ENCODE data around the gene SOX2. TPM values are rescaled to one million over a fixed set of nuclear protein-coding genes. Genes with fewer than 3 reads are reported as not detected.

The SOX2 gene
- total and polyA plus RNA-seq, 2 donors (not counting 1 experiment from before 2014, with no cell fraction given) = not detected

DNA sequence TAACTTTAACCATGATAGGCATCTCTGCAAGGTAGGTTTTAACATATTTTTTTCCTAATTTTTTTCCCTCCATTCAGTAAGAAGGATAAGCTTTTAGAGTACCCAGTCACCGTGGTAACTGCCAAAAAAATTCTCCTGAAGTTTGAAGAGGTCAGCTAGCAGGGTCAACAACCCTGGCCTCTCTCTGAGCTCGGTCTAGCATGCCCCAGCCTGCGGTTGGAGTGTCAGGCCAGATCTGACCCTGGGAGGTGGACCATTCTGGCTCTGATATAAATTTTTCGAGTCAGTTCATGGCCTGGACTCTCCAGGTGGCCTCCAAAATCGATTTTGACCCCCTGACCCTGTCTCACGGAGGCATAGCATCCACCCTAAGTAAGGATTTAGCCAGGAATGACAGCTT lies 29.7 kb downstream of the SOX2 start:
- no peak overlapping the region for H3K4me3 ChIP-seq (ENCODE audit: control extremely low read depth in 1 of 5, extremely low read depth in 1 of 5, insufficient read depth in 1 of 5, low read depth in 2 of 5, low read length in 4 of 5)
- H3K4me2 ChIP-seq (replicated peaks; ENCODE audit: low read depth, low read length, poor library complexity, severe bottlenecking) = no peak overlapping the region
- Mint-ChIP-seq H3K4me1 (no peaks in the 10 kb centered on the region), H3K4me3 (no peak overlapping the region), H3K9me3 (ENCODE audit: insufficient read depth) (no peaks in the 10 kb centered on the region), H3K27ac (no peak overlapping the region), H3K27me3 (peaks cover 3% of the 10 kb centered on the region)
- ATAC-seq (ENCODE audit: low read depth) (no peak), DNase-seq (no peak)
- 63% methylated on average over 5 of the region's 6 CpGs for WGBS (ENCODE audit: insufficient coverage)
- H3K79me2 ChIP-seq (ENCODE audit: control insufficient read depth, insufficient read depth, low read length) = no peaks in the 10 kb centered on the region
- peaks cover 0 to 1% (median 0%) of the 10 kb centered on the region in 3 donors for H3K9me3 ChIP-seq (ENCODE audit: control extremely low read depth in 1 of 3, control insufficient read depth in 2 of 3, insufficient read depth in 1 of 3, low read length in 2 of 3)
- no peak overlapping the region for H2AFZ ChIP-seq (ENCODE audit: insufficient read depth, low read depth, low read length, poor library complexity, severe bottlenecking)
- no peaks in the 10 kb centered on the region for H3K36me3 ChIP-seq (replicated peaks in 1 of 2; ENCODE audit: control extremely low read depth in 1 of 2, control insufficient read depth in 1 of 2, extremely low read depth in 1 of 2, insufficient read depth in 2 of 2, low read length in 1 of 2)
- H3K9ac ChIP-seq (ENCODE audit: low read length) = no peak overlapping the region
- POLR2A ChIA-PET = no interaction called here
- H3K27me3 ChIP-seq (replicated peaks in 1 of 4; ENCODE audit: control extremely low read depth in 1 of 4, control insufficient read depth in 3 of 4, insufficient read depth in 4 of 4, low read length in 3 of 4) = no peaks in the 10 kb centered on the region
- TF ChIP-seq, protein P1, sequence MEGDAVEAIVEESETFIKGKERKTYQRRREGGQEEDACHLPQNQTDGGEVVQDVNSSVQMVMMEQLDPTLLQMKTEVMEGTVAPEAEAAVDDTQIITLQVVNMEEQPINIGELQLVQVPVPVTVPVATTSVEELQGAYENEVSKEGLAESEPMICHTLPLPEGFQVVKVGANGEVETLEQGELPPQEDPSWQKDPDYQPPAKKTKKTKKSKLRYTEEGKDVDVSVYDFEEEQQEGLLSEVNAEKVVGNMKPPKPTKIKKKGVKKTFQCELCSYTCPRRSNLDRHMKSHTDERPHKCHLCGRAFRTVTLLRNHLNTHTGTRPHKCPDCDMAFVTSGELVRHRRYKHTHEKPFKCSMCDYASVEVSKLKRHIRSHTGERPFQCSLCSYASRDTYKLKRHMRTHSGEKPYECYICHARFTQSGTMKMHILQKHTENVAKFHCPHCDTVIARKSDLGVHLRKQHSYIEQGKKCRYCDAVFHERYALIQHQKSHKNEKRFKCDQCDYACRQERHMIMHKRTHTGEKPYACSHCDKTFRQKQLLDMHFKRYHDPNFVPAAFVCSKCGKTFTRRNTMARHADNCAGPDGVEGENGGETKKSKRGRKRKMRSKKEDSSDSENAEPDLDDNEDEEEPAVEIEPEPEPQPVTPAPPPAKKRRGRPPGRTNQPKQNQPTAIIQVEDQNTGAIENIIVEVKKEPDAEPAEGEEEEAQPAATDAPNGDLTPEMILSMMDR (IDR thresholded peaks at IDR 0.05) = no peak
- no peak for TF ChIP-seq EZH2 (IDR thresholded peaks at IDR 0.05; ENCODE audit: borderline replicate concordance, insufficient read depth, low read depth, low read length, poor library complexity, severe bottlenecking)
- no peak overlapping the region for H3K27ac ChIP-seq (ENCODE audit: low read length in 2 of 2)
- intact Hi-C loops (cut with micrococcal nuclease) = no loop called here
- H3K4me1 ChIP-seq (ENCODE audit: control insufficient read depth in 2 of 2, insufficient read depth in 2 of 2, low read length in 2 of 2) = no peaks in the 10 kb centered on the region
- H4K20me1 ChIP-seq (ENCODE audit: control insufficient read depth, insufficient read depth, low read length, poor library complexity, severe bottlenecking) = no peaks in the 10 kb centered on the region
- CTCF ChIA-PET = no interaction called here

- Mint-ChIP-seq H3K4me1 (no peaks in the 10 kb centered on the region), H3K4me3 (no peak overlapping the region), H3K27ac (no peak overlapping the region), H3K27me3 (peaks cover 12% of the 10 kb centered on the region), H3K9me3 (ENCODE audit: insufficient read depth) (no peaks in the 10 kb centered on the region)
- Histone ChIP-seq H4K20me1 (ENCODE audit: control insufficient read depth, insufficient read depth, low read length, poor library complexity, severe bottlenecking) (no peaks in the 10 kb centered on the region), H3K4me1 (ENCODE audit: control insufficient read depth in 2 of 2, insufficient read depth in 2 of 2, low read length in 2 of 2) (no peaks in the 10 kb centered on the region), H3K9me3 (ENCODE audit: control extremely low read depth in 1 of 3, control insufficient read depth in 2 of 3, insufficient read depth in 1 of 3, low read length in 2 of 3) (no peaks in the 10 kb centered on the region), H3K27me3 (replicated peaks in 1 of 4; ENCODE audit: control extremely low read depth in 1 of 4, control insufficient read depth in 3 of 4, insufficient read depth in 4 of 4, low read length in 3 of 4) (no peaks in the 10 kb centered on the region), H3K4me2 (replicated peaks; ENCODE audit: low read depth, low read length, poor library complexity, severe bottlenecking) (no peak overlapping the region), H3K36me3 (replicated peaks in 1 of 2; ENCODE audit: control extremely low read depth in 1 of 2, control insufficient read depth in 1 of 2, extremely low read depth in 1 of 2, insufficient read depth in 2 of 2, low read length in 1 of 2) (no peaks in the 10 kb centered on the region), H2AFZ (ENCODE audit: insufficient read depth, low read depth, low read length, poor library complexity, severe bottlenecking) (no peak overlapping the region), H3K79me2 (ENCODE audit: control insufficient read depth, insufficient read depth, low read length) (no peaks in the 10 kb centered on the region), H3K4me3 (ENCODE audit: control extremely low read depth in 1 of 5, extremely low read depth in 1 of 5, insufficient read depth in 1 of 5, low read depth in 2 of 5, low read length in 4 of 5) (no peak overlapping the region), H3K27ac (ENCODE audit: low read length in 2 of 2) (no peak overlapping the region), H3K9ac (ENCODE audit: low read length) (no peak overlapping the region)
- WGBS (ENCODE audit: insufficient coverage) = no CpG with 5 or more reads among the region's 5 CpGs
- POLR2A ChIA-PET = no interaction called here
- DNase-seq (no peak), ATAC-seq (ENCODE audit: low read depth) (no peak)
- CTCF ChIA-PET = no interaction called here
- intact Hi-C loops (cut with micrococcal nuclease) = no loop called here
- TF ChIP-seq, protein P1 (IDR thresholded peaks at IDR 0.05) = no peak
- no peak for TF ChIP-seq EZH2 (IDR thresholded peaks at IDR 0.05; ENCODE audit: borderline replicate concordance, insufficient read depth, low read depth, low read length, poor library complexity, severe bottlenecking)
Observed at GRCh38 chr3:181752202-181752671, 40.5 kb downstream of the SOX2 start.

All from B cell (primary cell).